ENCODE data around the gene SLC35E2B.
A peak's percentile ranks its signal among the peaks of the same experiment; 100 is the strongest.

The SLC35E2B gene

GRCh38 chr1:1622010-1622787 lies 70.4 kb downstream of the SLC35E2B start:
- DNase-seq (ENCODE audit: low read depth in 1 of 2, low spot score in 1 of 2), result no peak
- TF ChIP-seq JUND (IDR thresholded peaks at IDR 0.05; ENCODE audit: low read depth), result no peak
- in situ Hi-C loops (cut with HindIII; ENCODE audit: low pct_unique_long_range_greater_than_20kb, low sequenced_read_pairs), result no loop called here

DNA sequence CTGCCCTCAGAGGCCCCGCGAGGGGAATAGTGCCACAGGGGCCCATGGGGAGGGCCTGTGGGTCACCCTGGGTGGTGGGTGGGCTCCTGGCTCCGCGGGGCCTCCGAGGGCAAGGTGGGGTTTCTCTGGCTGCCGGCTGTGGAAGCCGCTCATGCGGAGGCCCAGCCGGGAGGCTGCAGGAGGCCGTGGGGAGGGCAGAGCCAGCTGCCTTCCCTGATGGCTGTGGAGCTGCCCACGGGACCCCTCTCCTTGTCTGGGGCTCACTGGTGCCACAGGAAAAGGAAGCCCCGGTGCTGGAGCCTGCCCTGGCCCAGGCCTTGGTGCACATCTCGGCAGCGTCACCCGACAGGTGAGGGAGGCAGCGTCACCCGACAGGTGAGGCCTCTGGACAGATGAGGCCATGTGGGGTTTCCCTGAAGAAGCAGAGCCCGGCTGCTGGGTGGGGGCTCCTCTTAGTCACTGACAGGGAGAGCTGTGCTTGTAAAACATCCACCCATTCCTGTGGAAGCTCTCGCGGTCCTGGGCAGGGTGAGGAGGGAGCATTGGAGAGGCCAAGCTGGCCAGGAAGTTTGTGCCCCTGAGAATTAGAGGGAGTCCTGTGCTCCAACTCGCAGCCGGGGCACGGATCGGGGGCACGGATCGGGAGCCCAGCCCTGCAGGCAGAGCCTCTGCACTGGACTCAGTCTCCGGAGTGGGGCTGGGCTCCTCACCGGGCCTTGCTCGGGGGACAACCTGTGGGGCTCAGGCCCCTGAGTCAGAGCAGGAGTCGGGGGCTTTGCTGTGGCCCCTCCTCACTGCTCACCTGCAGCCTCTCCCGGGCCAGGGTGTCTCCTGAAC lies 71.2 kb downstream of the SLC35E2B start:
- in situ Hi-C loops (cut with HindIII; ENCODE audit: low pct_unique_long_range_greater_than_20kb, low sequenced_read_pairs), result no loop called here
- TF ChIP-seq JUND (IDR thresholded peaks at IDR 0.05; ENCODE audit: low read depth), result no peak
- DNase-seq (ENCODE audit: low read depth in 1 of 2, low spot score in 1 of 2), result no peak

DNA sequence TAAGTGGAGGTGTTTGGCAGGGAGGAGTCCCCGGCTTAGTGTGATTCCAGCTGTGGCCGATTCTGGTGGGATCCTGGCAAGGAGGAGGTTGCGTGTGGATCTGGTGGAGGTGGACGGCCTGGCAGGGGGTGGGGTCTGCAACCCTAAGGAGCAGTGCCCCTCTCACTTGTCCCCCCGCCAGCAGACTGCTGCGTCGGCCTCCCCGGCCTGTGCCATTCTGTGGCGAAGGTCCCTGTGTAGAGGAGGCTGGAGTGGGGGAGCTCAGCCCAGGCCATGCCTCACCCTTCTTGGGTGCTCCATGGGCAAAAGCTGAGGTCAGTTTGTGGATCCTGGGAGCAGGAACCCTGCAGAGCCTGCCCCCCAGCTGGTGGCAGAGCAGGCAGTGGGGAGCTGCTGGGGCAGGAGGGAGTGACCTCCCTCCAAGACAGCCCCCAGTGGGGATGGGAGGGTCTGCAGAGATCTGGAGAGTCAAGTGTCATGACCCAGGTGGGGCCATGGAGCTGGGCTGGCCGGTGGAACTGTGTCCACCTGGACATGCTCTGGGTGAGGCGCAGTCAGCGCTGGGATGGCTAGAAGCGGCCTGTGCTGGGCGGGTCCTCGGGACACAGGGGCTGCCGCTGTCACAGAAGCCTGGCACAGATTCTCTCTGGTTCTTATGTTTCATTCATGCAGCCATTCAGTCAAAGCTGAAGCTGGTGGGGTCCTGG lies 72.0 kb downstream of the SLC35E2B start:
- no peak for TF ChIP-seq JUND (IDR thresholded peaks at IDR 0.05; ENCODE audit: low read depth)
- in situ Hi-C loops (cut with HindIII; ENCODE audit: low pct_unique_long_range_greater_than_20kb, low sequenced_read_pairs), result no loop called here
- no peak for DNase-seq (ENCODE audit: low read depth in 1 of 2, low spot score in 1 of 2)

DNA sequence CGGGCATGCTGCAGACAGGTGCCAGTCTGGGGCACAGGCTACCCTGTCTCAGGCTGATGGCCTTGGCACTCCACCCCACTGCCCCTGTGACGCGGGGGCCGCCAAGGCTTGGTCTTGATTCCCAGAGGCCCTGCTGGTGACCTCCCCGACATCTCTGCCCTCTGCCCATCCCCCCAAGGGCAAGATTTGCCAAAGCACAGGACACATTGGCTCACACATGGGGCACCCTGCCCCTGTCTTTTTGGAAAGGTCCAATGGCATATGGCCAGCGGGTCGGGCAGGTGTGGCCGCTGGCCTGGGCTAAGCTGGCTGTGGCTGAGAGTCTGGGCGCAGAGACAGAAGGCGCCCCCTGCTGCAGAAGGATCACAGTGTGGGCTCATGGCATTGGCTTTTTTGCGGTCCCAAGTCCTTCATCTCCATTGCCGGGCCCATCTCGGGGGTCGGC lies 72.7 kb downstream of the SLC35E2B start:
- in situ Hi-C loops (cut with HindIII; ENCODE audit: low pct_unique_long_range_greater_than_20kb, low sequenced_read_pairs), result no loop called here
- no peak for DNase-seq (ENCODE audit: low read depth in 1 of 2, low spot score in 1 of 2)
- TF ChIP-seq JUND (IDR thresholded peaks at IDR 0.05; ENCODE audit: low read depth), result no peak

DNA sequence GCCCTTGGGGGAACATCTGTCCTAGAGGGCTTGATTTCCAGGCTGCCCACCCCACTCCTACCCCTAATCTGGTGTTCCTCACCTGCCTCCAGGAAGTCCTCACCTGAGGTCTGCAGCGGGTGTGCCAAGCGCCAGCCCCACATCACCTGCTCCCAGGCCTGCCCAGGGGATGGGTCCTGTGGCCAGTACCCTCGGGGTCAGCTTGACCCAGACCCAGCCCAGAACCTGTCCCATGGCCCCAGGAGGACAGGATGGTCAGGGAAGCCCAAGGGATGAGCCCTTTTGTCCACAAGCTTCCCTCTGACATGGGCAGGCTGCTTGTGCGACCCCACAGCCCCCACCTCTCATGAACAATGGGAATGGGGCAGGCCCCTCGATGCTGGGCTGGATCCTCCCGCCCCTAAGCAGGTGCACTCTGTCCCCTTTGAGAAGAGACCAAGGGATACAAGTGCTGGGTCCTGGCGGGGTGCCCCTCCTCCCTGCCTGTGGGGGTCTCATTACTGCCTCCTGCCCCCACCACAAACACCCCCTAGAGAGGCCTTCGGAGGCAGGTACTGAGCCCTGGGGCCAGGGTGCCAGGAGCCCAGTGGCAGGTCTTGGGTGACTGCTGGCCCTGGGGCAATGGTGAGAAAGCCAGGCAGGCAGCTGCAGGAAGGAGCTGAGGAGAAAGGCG lies 74.1 kb downstream of the SLC35E2B start:
- TF ChIP-seq JUND (IDR thresholded peaks at IDR 0.05; ENCODE audit: low read depth), result no peak
- in situ Hi-C loops (cut with HindIII; ENCODE audit: low pct_unique_long_range_greater_than_20kb, low sequenced_read_pairs), result no loop called here
- DNase-seq (ENCODE audit: low read depth in 1 of 2, low spot score in 1 of 2), result no peak

GRCh38 chr1:1617925-1618324 lies 74.7 kb downstream of the SLC35E2B start:
- DNase-seq (ENCODE audit: low read depth in 1 of 2, low spot score in 1 of 2), result no peak
- in situ Hi-C loops (cut with HindIII; ENCODE audit: low pct_unique_long_range_greater_than_20kb, low sequenced_read_pairs), result no loop called here
- TF ChIP-seq JUND (IDR thresholded peaks at IDR 0.05; ENCODE audit: low read depth), result no peak

DNA sequence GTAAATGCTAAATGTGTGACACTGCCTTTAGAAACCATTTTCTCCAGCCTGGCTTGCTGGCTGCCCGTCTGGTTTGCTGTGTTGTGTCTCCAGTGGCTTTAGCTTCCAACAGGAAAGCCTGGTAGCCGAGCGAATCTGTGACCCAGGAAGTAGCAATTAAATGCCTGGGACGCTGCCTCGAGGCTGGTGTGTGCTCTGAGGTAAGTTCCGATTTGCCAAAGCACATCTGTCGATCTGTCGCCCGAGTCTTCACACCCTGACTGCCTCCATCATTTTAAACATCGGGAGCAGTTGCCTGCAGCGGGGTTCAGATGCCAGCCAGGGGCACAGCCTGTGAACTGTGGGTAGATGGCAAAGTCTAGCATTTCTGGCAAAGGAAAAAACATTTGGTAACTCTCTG lies 75.1 kb downstream of the SLC35E2B start:
- DNase-seq (ENCODE audit: low read depth in 1 of 2, low spot score in 1 of 2), result no peak
- TF ChIP-seq JUND (IDR thresholded peaks at IDR 0.05; ENCODE audit: low read depth), result no peak
- in situ Hi-C loops (cut with HindIII; ENCODE audit: low pct_unique_long_range_greater_than_20kb, low sequenced_read_pairs), result no loop called here

GRCh38 chr1:1616838-1617237 lies 75.8 kb downstream of the SLC35E2B start:
- DNase-seq (ENCODE audit: low read depth in 1 of 2, low spot score in 1 of 2), result no peak
- in situ Hi-C loops (cut with HindIII; ENCODE audit: low pct_unique_long_range_greater_than_20kb, low sequenced_read_pairs), result no loop called here
- TF ChIP-seq JUND (IDR thresholded peaks at IDR 0.05; ENCODE audit: low read depth), result no peak

DNA sequence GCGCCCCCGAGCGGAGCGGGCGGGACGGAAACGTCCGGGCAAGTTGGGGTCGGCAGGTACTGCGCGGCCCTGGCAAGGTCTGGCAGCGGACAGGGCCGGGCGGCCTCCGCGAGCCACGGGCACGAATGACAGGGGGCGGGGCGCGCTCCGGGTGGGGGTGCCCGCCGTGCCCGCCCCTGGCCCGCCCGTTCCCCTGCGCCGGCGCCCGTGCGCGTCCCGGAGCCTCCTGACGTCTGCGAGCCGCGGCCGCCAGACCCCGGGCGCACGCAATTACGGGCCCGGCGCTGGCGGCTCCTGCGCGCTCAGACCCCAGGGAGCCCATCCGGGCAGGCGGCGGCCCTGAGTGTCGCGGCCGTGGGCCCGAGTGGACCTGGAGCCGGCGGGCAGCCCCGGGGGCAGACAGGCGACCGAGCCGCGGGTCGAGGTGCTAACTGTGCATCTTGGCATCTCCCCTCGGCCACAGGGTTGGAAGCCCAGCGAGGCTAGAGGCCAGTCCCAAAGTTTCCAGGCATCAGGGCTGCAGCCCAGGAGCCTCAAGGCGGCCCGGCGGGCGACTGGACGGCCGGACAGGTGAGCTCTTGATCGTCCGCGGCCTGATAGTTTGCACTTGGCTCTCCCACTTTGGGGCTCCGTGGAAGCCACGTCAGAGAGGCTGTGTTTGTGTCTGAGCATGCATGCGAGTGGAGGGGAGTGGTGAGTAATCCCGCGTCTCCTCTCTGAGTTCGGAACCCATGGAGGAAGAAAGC lies 76.4 kb downstream of the SLC35E2B start:
- TF ChIP-seq JUND (IDR thresholded peaks at IDR 0.05; ENCODE audit: low read depth), result no peak
- peak; percentile 48 to 80 for DNase-seq (ENCODE audit: low read depth in 1 of 2, low spot score in 1 of 2)
- in situ Hi-C loops (cut with HindIII; ENCODE audit: low pct_unique_long_range_greater_than_20kb, low sequenced_read_pairs), result no loop called here

DNA sequence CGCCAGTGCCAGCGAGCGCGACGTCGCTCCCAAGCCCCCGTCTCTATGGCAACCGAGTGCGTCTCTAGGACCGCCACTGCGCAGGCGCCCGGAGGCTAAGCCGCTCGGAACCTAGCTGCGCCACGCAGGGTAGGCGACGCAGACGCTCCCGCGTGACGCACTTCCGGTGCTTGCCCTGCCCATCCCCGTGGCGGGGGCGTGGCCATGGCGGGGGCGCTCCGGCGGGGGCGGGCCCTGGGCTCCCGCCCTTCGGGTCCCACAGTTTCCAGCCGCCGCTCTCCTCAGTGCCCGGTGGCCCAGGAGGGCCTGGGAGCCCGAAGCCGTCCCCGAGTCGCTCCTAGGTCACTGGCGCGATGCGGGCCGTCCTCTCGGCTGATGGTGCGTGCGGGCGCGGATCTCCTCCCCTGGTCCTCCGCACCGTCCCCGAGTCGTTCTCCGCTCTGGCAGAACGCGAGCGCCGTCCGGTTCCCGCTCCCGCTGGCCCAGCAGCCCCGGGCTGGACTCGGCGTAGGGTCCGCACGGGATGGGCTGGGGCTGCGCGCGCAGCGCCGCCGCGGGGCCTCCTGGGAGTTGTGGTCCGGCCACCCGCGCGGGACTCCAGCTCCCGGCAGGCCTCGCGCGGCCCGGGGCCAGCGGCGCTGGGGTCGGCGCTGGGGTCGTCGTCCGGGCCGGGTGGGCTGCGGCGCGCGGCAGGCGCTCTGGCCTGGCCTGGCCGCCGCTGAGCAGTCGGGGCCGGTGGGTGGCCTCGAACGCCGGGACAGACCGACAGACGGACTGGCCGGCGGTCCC lies 77.1 kb downstream of the SLC35E2B start, which contains the start of gene MIB2:
Gene MIB2, plus strand, starts transcription at position 245 of the 789 bp plus-strand sequence. CDS start 7,953 bp downstream, outside the sequence.
- no peak for TF ChIP-seq JUND (IDR thresholded peaks at IDR 0.05; ENCODE audit: low read depth)
- in situ Hi-C loops (cut with HindIII; ENCODE audit: low pct_unique_long_range_greater_than_20kb, low sequenced_read_pairs), result no loop called here
- peak; percentile 96 to 98 for DNase-seq (ENCODE audit: low read depth in 1 of 2, low spot score in 1 of 2)

GRCh38 chr1:1614954-1615255 lies 77.7 kb downstream of the SLC35E2B start:
- TF ChIP-seq JUND (IDR thresholded peaks at IDR 0.05; ENCODE audit: low read depth), result no peak
- DNase-seq (ENCODE audit: low read depth in 1 of 2, low spot score in 1 of 2), result no peak
- in situ Hi-C loops (cut with HindIII; ENCODE audit: low pct_unique_long_range_greater_than_20kb, low sequenced_read_pairs), result no loop called here

Measured in T47D (cell line).